ENCODE results near the gene ADGRG7.

Gene ADGRG7

DNA sequence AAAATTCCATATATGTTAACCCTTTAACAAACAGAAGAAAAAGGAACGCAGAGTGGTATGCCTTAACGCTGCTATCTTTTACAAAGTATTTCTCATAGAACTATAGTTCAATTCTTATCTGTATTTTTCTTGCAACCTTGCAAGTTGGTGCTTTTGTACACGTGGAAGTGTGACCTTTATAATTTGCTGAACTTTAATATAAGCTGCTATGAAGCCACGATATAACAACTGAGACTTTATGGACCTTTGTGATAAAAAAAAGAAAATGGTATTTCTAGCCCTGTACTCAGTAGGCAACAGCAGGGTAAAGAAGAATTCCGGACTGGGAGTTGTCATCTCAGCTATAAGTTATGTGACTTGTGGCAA lies 93.6 kb downstream of the ADGRG7 start:
- DNase-seq, result no peak

DNA sequence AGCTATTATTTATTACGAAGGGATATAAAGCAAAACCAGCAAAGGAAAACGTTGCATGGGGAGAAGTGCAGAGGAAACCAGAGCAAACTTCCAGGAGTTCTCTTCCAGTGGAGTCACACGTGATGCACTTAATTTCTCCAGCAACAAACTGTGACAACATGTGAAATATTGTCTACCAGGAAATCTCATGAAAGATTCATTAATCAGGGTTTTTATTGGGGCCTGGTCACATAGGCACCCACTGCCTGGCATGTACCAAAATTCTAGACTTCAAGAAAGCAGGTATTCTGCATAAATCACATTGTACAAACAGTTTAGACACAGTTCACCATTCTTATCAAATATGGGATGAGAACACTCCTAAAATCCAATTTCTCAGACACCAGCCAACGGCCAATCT lies 94.5 kb downstream of the ADGRG7 start:
- DNase-seq, result no peak

DNA sequence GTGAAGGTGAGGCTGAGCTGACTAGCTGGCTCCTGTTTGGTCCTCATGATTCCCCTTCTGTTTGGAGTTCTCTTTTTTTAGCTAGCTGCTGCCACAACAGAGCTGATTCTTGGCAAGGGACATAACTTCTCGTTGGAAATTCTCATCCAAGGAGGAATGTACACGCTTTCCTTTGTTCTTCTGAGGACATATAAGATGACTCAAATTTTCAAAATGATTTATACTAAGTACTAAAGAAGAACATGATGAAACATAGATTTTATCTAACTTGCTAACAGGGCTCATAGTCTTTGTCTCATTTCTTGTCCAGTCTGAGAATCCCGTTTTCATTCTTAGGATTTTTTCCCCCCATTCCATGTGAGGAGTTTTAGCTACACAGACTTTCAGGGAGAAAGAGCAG lies 97.0 kb downstream of the ADGRG7 start:
- DNase-seq, result no peak

DNA sequence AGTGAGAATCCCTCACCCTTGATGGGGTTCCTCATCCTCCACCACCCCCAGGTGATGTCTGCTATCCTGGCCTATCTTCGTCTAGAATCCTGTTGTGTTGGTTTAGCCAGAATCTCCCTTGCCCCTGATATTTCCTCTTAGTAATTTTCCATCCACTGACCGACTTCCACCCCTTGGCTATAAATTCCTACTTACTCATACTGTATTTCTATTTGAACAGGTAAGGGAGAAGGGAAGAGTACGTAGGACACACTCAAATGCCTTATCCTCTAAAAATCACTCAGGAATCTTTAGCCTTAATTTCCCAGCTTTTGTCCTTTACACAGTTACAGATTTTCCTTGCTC lies 99.2 kb downstream of the ADGRG7 start:
- DNase-seq, result no peak

DNA sequence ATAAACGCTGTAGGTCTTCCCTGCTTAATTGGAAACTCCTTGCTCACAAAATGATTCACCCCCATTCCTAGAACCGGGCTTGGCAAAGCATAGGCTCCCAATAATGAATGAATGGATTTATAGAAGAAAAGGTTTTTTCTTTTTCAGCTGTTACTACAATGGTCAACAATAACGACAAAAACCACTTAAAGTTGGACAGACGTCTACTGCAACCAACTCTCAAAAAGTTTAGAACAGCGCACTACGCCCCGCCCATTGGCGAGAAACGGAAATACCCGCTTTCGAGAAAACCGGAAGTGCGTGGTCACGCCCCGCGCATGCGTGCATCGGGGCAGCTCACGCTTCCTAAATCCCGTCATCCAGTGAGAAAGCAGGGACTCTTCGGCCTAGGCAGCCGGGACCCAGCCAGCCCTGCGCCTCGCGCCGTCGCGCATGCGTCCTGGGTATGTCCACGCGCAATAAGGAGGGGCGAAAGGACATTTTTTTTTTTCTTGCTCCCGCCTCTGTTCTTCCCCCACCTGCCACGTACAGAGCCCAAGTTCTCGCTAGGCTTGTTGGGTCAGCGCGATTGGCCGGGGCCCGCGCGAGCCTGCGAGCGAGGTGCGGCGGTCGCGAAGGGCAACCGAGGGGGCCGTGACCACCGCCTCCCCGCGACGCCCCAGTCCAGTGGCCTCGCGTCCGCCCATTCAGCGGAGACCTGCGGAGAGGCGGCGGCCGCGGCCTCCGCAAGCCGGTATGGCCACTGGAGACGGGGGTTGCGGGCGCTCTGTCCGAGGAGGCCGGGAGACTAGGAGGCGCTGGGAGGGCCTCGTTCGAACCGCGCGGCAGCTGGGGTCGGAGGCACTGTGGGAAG lies 99.8 kb downstream of the ADGRG7 start, which contains the start of gene TFG:
TFG (plus strand) TSS at position 506 of the 853 bp plus-strand sequence. CDS start 4,192 bp downstream, outside the sequence.
- DNase-seq, result peak; percentile 99

DNA sequence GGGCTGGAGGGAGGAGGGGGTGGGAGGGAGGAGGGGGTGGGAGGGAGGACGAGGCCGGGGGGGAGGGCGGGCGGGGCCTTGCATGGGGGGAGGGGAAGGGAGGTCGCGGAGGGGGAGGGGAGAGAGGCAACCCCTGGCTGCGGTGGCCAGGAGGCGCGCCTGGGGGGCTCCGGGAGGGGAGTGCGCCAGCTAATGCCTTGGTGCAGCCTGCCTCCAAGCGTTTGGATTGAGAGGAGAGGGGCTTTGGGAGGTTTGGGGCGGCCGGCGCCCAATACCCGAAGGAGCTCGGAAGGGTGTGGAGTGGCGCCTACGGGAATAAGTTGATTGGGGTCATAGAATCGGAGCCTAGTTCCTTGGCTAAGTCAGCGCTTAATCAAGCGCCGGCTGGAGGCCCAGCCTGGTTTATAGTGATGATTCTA lies 100.5 kb downstream of the ADGRG7 start:
- peak; percentile 28 for DNase-seq

DNA sequence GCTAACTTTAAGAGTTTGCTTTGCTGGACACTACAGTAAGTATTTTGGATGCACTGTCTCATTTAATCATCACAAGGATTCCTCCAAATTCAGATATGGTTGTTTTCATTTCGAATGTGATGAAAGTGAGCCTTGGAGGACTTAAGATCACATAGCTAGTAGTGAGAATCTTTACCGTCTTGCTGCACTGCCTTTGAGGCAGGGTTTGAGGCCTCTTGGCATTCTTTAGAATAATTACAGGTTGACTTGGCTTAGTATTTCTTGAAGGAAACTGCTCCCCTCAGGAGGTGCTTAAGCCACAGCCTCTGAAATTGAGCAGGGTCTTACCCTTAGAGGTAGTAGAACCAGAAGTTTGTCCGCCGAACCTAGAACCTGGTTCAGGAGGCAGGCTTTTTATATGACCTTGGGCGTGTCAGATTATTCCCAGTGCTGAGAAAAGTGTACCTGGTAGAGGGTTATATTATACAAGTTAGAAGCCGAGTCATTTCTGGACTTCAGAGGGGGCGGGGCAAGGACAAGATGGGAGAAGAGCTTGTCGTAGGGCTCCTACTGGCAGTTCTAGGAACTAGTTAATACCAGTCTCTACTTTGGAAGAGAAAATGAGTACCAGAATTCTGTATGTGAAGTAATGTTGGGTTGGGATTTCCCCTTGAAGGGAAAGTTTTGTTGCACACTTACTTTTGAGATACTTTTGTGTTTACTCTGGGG lies 101.0 kb downstream of the ADGRG7 start:
- peak; percentile 48 for DNase-seq

DNA sequence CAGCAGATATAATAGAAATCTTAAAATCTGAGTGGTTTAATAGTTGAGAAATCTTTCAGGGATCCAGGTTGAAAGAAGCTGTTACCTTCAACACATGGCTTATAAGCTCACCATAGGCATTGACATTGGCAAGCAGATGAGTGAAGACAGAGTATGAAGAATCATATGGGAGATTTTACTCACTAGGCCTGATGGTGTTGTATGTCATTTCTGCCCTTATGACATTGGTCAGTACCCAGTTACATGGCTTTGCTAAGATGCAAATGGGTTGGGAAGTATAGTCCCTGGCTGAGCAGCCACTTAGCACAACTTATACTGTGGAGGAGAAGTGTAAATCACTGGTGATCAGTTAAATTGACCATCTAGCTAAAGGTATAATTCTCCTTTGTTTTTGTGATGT lies 105.8 kb downstream of the ADGRG7 start:
- DNase-seq, result no peak

DNA sequence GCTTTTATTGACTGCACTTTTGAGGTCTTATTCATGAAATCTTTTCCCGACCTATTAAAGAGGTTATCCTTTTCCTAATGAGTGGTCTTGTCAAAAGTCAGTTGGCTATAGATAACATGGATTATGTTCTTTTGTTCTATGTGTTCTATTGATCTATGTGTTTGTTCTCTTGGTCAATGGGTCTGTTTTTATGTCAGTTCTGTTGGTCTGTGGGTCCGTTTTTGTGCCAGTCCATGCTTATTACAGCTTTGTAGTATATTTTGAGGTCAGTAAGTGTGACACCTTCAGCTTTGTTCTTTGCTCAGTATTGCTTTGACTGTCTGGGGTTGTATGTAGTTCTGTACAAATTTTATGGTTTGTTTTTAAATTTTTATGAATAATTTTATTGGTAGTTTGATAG lies 107.7 kb downstream of the ADGRG7 start:
- DNase-seq, result no peak

DNA sequence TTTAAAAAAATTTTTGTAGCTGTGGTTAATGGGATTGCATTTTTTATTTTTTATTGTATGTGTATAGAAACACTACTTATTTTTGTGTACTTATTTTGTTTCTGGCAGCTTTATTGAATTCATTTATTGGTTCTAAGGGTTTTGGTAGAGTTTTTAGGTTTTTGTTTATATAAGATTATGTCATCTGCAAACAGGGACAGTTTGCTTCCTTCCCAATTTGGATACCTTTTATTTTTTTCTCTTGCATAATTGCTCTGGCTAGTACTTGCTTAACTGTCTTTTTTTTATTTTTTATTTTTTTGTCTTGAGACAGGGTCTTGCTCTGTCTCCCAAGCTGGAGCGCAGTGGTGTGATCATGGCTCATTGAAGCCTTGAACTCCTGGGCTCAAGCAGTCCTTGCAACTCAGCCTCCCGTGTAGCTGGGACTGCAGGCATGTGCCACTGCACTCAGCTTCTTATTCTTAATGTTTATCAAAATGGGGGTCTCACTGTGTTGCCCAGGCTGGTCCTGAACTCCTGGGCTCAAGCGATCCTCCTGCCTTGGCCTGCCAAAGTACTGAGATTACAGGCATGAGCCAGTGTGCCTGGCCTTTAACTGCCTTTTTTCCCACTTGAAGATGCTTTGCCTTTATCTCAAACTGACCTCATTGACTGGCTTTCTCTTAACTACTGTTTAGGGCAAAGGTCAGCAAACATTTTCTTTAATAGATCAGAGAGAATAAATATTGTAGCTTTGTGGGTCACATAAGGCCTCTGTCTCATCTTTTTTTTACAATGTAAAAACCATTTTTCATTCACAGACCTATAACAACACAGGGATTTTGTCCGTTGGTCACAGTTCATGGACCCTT lies 108.5 kb downstream of the ADGRG7 start:
- no peak for DNase-seq

DNA sequence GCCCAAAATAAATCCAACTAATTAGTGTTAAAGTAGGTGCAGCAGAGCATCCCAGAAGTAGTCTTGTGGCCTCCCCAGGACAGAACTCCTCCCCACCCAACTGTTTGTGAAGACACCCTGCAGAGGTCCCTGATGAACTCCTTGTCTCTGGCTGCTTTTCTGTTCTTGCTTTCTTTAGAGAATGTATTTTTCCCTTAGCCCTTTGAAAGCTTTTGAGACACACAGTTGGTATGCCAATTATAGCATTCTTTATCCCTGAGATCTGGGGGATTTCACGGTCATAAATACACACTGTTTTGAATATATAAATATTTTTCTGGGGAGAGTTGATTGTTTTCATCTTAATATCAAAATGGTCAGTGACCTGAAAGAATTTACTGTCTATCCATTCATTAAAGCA lies 109.7 kb downstream of the ADGRG7 start:
- DNase-seq, result no peak

DNA sequence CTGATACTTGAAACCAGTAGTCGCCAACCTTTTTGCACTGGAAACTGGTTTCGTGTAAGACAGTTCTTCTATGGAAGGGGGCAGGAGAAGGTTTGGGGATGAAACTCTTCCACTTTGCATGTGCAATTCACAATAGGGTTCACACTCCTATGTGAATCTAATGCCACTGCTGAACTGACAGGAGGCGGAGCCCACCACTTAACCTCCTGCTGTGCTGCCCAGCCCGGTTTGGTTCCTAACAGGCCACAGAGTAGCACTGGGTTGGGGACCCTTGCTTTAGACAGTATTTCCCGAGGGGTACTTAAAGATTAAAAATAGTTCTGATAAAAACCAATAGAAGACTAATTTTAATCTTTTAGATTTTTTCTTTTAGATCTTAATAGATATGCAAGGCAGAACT lies 111.0 kb downstream of the ADGRG7 start:
- no peak for DNase-seq

DNA sequence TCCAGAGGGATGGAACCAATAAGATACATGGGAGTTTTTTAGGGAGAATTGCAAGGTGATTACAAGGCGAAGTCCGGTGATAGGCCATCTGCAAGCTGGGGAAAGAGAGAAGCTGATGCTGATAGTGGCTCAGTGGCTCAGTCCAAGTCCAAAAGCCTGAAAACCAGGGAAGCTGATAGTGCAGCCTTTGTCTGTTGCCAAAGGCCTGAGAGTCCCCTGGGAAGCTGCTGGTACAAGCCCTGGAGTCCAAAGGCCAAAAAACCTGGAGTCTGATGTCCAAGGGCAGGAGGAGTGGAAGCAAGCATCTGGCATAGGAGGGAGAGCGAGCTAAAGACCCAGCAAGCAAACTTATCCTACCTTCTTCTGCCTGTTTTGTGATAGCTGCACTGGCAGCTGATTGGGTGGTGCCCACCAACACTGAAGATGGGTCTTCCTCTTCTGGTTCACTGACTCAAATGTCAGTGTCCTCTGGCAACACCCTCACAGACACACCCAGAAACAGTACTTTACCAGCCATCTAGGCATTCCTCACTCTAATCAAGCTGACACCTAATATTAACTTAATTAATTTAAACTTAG lies 116.6 kb downstream of the ADGRG7 start:
- DNase-seq, result no peak

DNA sequence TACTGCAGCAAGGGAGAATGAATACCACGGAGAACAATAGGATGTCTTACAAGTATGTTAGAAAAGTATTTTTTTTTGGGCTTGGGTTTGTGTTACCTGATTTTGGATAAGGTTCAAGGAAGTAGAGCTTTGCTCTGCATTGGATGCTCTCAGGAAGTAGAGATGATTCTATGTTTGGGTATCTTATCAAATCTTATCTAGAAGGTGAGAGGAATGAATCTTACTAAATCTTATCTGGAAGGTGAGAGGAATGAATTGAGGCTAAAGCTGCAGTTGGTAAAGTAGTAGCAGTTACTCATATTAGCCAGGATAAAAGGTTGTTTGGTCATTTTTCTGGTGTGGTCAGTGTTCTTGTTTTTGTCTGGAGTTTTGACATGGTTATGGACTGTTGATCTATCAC lies 117.3 kb downstream of the ADGRG7 start:
- no peak for DNase-seq

DNA sequence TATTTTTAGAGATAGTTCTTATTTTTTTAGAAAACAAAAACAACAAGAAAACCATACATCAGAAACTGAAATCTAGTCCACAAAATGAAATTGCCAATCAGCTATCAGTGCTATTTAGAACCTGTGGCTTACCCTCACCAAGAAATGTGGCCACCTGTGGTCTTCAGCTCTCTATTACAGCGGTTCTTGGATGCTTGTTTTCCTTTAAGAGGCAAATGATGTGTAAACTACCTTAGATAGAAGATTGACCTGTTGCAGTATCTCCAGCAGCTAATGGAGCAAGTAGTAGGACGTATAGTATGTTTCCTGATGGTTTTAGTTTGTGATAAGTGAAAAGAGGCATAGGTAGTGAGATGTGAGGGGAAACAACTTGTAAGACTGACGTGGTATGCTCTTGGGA lies 121.1 kb downstream of the ADGRG7 start:
- DNase-seq, result no peak

DNA sequence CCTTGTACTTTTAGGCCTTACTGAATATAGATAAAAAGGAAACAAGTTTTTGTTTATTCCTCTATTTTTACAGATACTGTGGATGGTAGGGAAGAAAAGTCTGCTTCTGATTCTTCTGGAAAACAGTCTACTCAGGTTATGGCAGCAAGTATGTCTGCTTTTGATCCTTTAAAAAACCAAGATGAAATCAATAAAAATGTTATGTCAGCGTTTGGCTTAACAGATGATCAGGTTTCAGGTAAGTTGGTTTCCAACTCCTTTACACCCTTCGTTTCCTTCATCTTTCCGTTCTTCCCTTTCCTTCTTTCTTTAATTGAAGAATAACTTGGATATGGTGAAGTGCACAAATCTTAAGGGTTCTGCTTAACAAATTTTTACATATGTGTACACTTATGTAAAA lies 123.0 kb downstream of the ADGRG7 start:
- DNase-seq, result no peak

DNA sequence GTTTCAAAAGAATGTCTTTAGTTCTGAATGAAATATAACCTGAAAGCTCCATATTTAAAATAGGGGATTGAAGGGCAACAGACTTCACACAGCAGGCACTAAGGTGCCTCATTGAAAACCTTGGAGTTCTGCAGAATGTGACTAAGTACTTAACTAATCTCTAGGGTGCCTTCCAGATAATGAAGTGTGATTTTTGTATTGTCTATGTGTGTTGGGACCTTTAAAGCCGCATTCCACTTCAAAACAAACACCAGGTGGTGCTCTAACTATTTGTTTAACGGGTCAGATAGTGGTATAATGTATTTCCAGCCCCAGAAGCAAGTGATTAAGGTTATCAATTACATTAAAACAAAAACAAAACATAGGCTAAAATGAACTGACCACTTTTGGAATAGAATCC lies 127.9 kb downstream of the ADGRG7 start:
- DNase-seq, result no peak

DNA sequence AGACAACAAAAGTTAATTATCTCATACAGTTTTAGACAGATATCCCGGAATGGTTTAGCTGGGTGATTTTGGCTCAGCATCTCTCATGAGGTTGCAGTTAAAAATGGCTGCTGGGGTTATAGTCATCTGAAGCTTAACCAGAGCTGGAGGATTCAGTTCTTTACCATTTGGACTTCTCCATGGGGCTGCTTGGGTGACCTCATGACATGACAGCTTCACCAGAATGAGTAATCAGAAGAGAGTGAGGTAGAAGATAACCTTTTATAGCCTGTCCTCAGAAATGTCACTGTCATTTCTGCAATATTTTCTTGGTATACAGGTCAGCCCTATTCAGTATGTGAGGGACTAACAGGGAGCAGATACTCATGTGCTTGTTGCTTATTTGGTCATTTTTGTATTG lies 130.8 kb downstream of the ADGRG7 start:
- DNase-seq, result no peak

DNA sequence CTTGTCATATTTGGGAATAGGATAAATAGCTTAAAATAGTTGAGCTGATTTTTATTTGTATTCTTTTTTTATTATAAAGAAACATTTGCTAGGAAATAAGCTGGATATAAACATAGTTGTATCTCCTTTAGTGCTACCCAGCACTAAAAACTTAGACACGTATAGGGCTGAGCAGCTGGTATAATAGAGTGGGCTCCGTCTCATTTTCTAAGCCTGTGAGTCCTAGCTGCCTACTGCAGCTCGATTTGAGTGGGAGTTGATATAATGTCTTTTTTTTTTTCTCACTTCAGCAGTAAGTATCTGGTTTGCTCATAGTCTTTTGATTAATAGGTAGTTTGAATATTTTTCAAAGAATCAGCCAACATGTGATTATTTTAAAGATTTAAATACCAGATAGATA lies 134.1 kb downstream of the ADGRG7 start:
- no peak for DNase-seq

DNA sequence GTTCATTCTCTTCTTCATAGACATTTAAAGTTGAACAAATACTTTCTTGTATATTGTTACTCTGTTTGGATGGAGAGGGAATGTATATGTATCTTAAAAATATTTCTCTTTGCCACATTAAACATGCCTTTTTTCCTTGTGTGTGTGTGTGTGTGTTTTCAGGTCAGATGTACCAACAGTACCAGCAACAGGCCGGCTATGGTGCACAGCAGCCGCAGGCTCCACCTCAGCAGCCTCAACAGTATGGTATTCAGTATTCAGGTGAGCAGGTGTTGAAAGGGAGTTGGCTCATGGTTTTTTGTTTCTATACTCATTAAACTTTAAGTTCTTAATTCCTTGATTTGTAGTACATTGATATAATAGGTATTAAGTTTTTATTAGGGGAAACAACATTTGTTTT lies 135.3 kb downstream of the ADGRG7 start:
- DNase-seq, result no peak

Measured in CD4-positive, alpha-beta T cell treated with Interferon gamma for 1 hour (primary cell).